ENCODE data around the gene MOV10.

The MOV10 gene

DNA sequence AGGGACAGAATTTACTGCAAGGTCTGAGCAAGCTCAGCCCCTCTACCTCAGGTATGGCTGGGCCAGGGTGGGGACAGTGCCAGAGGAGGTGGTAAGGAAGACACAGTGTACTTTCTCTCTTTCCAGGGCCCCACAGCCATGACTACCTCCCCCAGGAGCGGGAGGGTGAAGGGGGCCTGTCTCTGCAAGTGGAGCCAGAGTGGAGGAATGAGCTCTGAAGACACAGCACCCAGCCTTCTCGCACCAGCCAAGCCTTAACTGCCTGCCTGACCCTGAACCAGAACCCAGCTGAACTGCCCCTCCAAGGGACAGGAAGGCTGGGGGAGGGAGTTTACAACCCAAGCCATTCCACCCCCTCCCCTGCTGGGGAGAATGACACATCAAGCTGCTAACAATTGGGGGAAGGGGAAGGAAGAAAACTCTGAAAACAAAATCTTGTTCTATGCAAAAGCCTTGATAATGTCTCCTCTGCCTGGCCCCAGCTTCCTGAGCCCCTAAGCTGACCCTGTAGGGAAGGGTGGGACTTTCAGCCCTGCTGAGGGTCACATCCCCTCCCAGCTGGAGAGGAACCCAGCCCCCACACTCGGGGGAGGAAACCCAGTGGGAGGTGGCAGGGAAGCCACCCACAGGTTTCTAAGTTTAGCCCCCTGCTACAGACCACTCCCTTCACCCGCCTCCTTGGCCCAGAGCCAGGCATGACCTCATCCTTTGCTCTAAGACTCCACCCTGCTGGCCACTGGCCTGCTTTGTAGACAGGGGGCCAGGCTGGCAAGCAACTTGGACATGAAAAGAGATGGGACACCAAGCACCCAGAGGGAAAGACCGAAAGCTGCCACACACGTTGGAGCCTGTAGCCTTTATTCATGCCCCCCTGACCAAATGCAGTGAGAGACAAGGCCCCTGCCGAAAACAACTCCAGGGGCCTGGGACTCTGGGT, 26.1 kb downstream of the MOV10 start (continued):
- TF ChIP-seq ZFP41 (tag by site-specific recombination; IDR thresholded peaks at IDR 0.05; ENCODE audit: borderline replicate concordance) (no peak), GLIS2 (tag by site-specific recombination; IDR thresholded peaks at IDR 0.05) (peak; percentile 98), WT1 (tag by site-specific recombination; IDR thresholded peaks at IDR 0.05) (peak; percentile 94), SP3 (tag by site-specific recombination; IDR thresholded peaks at IDR 0.05) (peak; percentile 94), TRIM28 (IDR thresholded peaks at IDR 0.05; ENCODE audit: borderline replicate concordance, low read length) (peak; percentile 98), ZNF621 (tag by site-specific recombination; IDR thresholded peaks at IDR 0.05) (no peak), ZNF514 (tag by site-specific recombination; IDR thresholded peaks at IDR 0.05) (no peak), ZNF600 (tag by site-specific recombination; IDR thresholded peaks at IDR 0.05) (peak; percentile 92), KLF10 (tag by site-specific recombination; IDR thresholded peaks at IDR 0.05) (peak; percentile 98), PBX3 (CRISPR knock-in tag; IDR thresholded peaks at IDR 0.05) (no peak), SCRT1 (tag by site-specific recombination; IDR thresholded peaks at IDR 0.05; ENCODE audit: borderline replicate concordance) (peak; percentile 79), ZNF48 (tag by site-specific recombination; IDR thresholded peaks at IDR 0.05) (no peak), ZNF560 (tag by site-specific recombination; IDR thresholded peaks at IDR 0.05; ENCODE audit: borderline replicate concordance) (no peak), SP2 (tag by site-specific recombination; IDR thresholded peaks at IDR 0.05) (peak; percentile 86), ZNF561 (tag by site-specific recombination; IDR thresholded peaks at IDR 0.05; ENCODE audit: borderline replicate concordance) (peak; percentile 96), PRDM6 (tag by site-specific recombination; IDR thresholded peaks at IDR 0.05) (peak; percentile 80), ZNF426 (tag by site-specific recombination; IDR thresholded peaks at IDR 0.05) (no peak), ZNF433 (tag by site-specific recombination; IDR thresholded peaks at IDR 0.05; ENCODE audit: low read depth) (no peak), ZNF175 (tag by site-specific recombination; IDR thresholded peaks at IDR 0.05) (no peak), ZFP3 (tag by site-specific recombination; IDR thresholded peaks at IDR 0.05; ENCODE audit: low read depth) (no peak), ZNF394 (tag by site-specific recombination; IDR thresholded peaks at IDR 0.05; ENCODE audit: borderline replicate concordance) (peak; percentile 79), YY1 (tag by site-specific recombination; IDR thresholded peaks at IDR 0.05) (no peak), MZF1 (tag by site-specific recombination; IDR thresholded peaks at IDR 0.05; ENCODE audit: borderline replicate concordance) (peak; percentile 70; the same call in 1 of the 2 replicates), KLF1 (tag by site-specific recombination; IDR thresholded peaks at IDR 0.05) (peak; percentile 95), ZFHX2 (tag by site-specific recombination; conservative IDR thresholded peaks at IDR 0.05) (peak; percentile 99), ZNF24 (tag by site-specific recombination; IDR thresholded peaks at IDR 0.05) (peak; percentile 88), ZNF140 (tag by site-specific recombination; IDR thresholded peaks at IDR 0.05) (no peak), ZNF654 (tag by site-specific recombination; IDR thresholded peaks at IDR 0.05; ENCODE audit: low read depth) (no peak), ZNF362 (tag by site-specific recombination; IDR thresholded peaks at IDR 0.05) (no peak)
- TF ChIP-seq, protein P1, sequence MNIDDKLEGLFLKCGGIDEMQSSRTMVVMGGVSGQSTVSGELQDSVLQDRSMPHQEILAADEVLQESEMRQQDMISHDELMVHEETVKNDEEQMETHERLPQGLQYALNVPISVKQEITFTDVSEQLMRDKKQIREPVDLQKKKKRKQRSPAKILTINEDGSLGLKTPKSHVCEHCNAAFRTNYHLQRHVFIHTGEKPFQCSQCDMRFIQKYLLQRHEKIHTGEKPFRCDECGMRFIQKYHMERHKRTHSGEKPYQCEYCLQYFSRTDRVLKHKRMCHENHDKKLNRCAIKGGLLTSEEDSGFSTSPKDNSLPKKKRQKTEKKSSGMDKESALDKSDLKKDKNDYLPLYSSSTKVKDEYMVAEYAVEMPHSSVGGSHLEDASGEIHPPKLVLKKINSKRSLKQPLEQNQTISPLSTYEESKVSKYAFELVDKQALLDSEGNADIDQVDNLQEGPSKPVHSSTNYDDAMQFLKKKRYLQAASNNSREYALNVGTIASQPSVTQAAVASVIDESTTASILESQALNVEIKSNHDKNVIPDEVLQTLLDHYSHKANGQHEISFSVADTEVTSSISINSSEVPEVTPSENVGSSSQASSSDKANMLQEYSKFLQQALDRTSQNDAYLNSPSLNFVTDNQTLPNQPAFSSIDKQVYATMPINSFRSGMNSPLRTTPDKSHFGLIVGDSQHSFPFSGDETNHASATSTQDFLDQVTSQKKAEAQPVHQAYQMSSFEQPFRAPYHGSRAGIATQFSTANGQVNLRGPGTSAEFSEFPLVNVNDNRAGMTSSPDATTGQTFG (tag by site-specific recombination; IDR thresholded peaks at IDR 0.05; ENCODE audit: borderline replicate concordance), result no peak
